Measurements from ENCODE around the gene PKP3. TPM values are rescaled to one million over a fixed set of nuclear protein-coding genes. Genes with fewer than 3 reads are reported as not detected.

Gene PKP3
- total and polyA plus RNA-seq, 9 of the 15 experiments (the other 6 are each of a cell fraction or from before 2014, with no cell fraction given), result 0.11 to 110 (median 30.7) TPM

DNA sequence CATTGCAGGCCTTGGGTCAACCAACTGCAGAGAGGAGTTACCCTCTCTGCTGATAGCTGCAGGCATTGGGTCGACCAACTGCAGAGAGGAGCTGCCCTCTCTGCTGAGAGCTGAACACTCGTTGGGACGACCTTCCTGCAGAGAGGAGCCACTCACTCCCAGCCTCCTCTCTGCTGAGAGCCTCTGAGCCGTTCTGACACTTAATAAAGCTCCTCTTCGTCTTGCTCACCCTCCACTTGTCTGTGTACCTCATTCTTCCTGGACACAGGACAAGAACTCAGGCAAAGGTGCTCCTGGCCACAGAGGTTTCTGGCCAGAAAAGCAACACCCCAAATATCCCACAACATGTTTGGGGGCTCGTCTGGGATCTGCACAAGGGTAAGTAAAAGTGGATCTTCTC is 7.5 kb upstream of the PKP3 start:
- ChIA-PET POLR2A (interaction anchor here (0.9 kb wide), 1 partner anchor 23 kb away, joined by 3 read pairs; no protein-coding TSS in a partner anchor), CTCF (ENCODE audit: low intra/inter-chr PET ratio) (no interaction called here)
- Histone ChIP-seq H3K4me3 (no peak overlapping the region), H3K4me2 (ENCODE audit: insufficient read depth, low read length) (no peak overlapping the region), H3K79me2 (ENCODE audit: control insufficient read depth, insufficient read depth, low read length) (no peaks in the 10 kb centered on the region), H3K27me3 (ENCODE audit: control insufficient read depth in 2 of 2, insufficient read depth in 2 of 2, low read length in 2 of 2) (no peaks in the 10 kb centered on the region), H3K9me1 (ENCODE audit: control insufficient read depth, insufficient read depth, low read length) (no peaks in the 10 kb centered on the region), H3K27ac (ENCODE audit: extremely low read depth, low read depth, low read length) (no peak overlapping the region), H3K36me3 (ENCODE audit: control insufficient read depth, insufficient read depth, low read length) (no peaks in the 10 kb centered on the region), H4K20me1 (replicated peaks; ENCODE audit: control insufficient read depth, insufficient read depth, low read length) (no peaks in the 10 kb centered on the region), H2AFZ (ENCODE audit: low read depth, low read length) (no peak overlapping the region), H3K9me3 (replicated peaks; ENCODE audit: control insufficient read depth, insufficient read depth, low read depth, low read length) (peaks cover 2% of the 10 kb centered on the region; the same call in 1 of the 2 replicates), H3K9ac (ENCODE audit: insufficient read depth in 1 of 2, low read depth in 2 of 2, low read length in 2 of 2) (no peak overlapping the region), H3K4me1 (replicated peaks in 1 of 2; ENCODE audit: control insufficient read depth in 2 of 2, insufficient read depth in 2 of 2, low read length in 2 of 2) (peaks cover 7 to 34% of the 10 kb centered on the region in 2 experiments; a peak in 4 of 5 replicates)
- ATAC-seq, result no peak
- DNase-seq (ENCODE audit: extremely low read depth in 1 of 4, low spot score in 3 of 4), result no peak
- in situ Hi-C loops (cut with MboI) (no loop called here), intact Hi-C loops (cut with micrococcal nuclease) (no loop called here)
- WGBS (ENCODE audit: insufficient coverage, low coverage, missing lambda C conversion rate), result 30% methylated on average over 6 of the region's 6 CpGs
- FAIRE-seq, result no peak
- TF ChIP-seq HMGN3 (IDR thresholded peaks at IDR 0.05; ENCODE audit: borderline replicate concordance, extremely low read depth, insufficient read length, low read depth, low read length) (no peak), BRD9 (IDR thresholded peaks at IDR 0.05; ENCODE audit: low read depth, partially characterized antibody) (no peak), DACH1 (IDR thresholded peaks at IDR 0.05; ENCODE audit: partially characterized antibody) (no peak), CHD4 (IDR thresholded peaks at IDR 0.05; ENCODE audit: insufficient read depth, insufficient replicate concordance, low read depth, low read length, poor library complexity, severe bottlenecking) (no peak), RBBP5 (IDR thresholded peaks at IDR 0.05; ENCODE audit: borderline replicate concordance, insufficient read depth, low read length, poor library complexity, severe bottlenecking) (no peak), TFAM (CRISPR knock-in tag; conservative IDR thresholded peaks at IDR 0.05) (no peak), EHMT2 (IDR thresholded peaks at IDR 0.05) (no peak)
- BruUV-seq (replicated peaks), result no TSS peak

Data from K562 (cell line).